KOPT-K1 (cell line): ENCODE data around the gene TTC17.

Source experiments
- H3K27ac ChIP-seq: fragments of 200-600 bp; sonication (generic); 2 replicates; pipeline ENCODE4 v1.5.1; 2016; ENCODE audit warnings: antibody characterized with exemption, mild to moderate bottlenecking, low read depth, low read length; ENCODE audit not compliant: poor library complexity, severe bottlenecking
- H3K36me3 ChIP-seq: fragments of 200-600 bp; sonication (generic); 2 replicates; pipeline ENCODE4 v1.5.1; 2017; ENCODE audit warnings: antibody characterized with exemption, mild to moderate bottlenecking, low read length, moderate library complexity; ENCODE audit not compliant: insufficient read depth
- H3K9me3 ChIP-seq: fragments of 200-600 bp; sonication (generic); 2 replicates; pipeline ENCODE4 v1.5.1; 2017; ENCODE audit warnings: antibody characterized with exemption, low read length, mild to moderate bottlenecking; ENCODE audit not compliant: insufficient read depth, poor library complexity, severe bottlenecking

TTC17 gene

GRCh38 chr11:43366677-43367076 is 8.0 kb downstream of the TTC17 start:
- no peak overlapping the region for H3K27ac ChIP-seq
- peaks cover 59% of the 10 kb centered on the region for H3K36me3 ChIP-seq
- H3K9me3 ChIP-seq = no peaks in the 10 kb centered on the region

- Histone ChIP-seq H3K9me3 (no peaks in the 10 kb centered on the region), H3K36me3 (peaks cover 57% of the 10 kb centered on the region), H3K27ac (no peak overlapping the region)
Observed at GRCh38 chr11:43367382-43368178, 8.9 kb downstream of the TTC17 start.

GRCh38 chr11:43376065-43376464 is 17.3 kb downstream of the TTC17 start:
- H3K27ac ChIP-seq = no peak overlapping the region
- H3K36me3 ChIP-seq = peaks cover 52% of the 10 kb centered on the region
- H3K9me3 ChIP-seq = no peaks in the 10 kb centered on the region

- Histone ChIP-seq H3K36me3 (peaks cover 52% of the 10 kb centered on the region), H3K9me3 (no peaks in the 10 kb centered on the region), H3K27ac (no peak overlapping the region)
Observed at GRCh38 chr11:43376594-43376993, 17.9 kb downstream of the TTC17 start.

- peaks cover 53% of the 10 kb centered on the region for H3K36me3 ChIP-seq
- H3K9me3 ChIP-seq = no peaks in the 10 kb centered on the region
- no peak overlapping the region for H3K27ac ChIP-seq
Observed at GRCh38 chr11:43377389-43377788, 18.7 kb downstream of the TTC17 start.

GRCh38 chr11:43378897-43379296 is 20.2 kb downstream of the TTC17 start:
- Histone ChIP-seq H3K27ac (no peak overlapping the region), H3K36me3 (peaks cover 54% of the 10 kb centered on the region), H3K9me3 (no peaks in the 10 kb centered on the region)

GRCh38 chr11:43381802-43382201 is 23.1 kb downstream of the TTC17 start:
- no peaks in the 10 kb centered on the region for H3K9me3 ChIP-seq
- H3K27ac ChIP-seq = no peak overlapping the region
- peaks cover 53% of the 10 kb centered on the region for H3K36me3 ChIP-seq

- Histone ChIP-seq H3K36me3 (peaks cover 58% of the 10 kb centered on the region), H3K9me3 (no peaks in the 10 kb centered on the region), H3K27ac (no peak overlapping the region)
Observed at GRCh38 chr11:43382614-43383013, 23.9 kb downstream of the TTC17 start.

GRCh38 chr11:43384393-43384792 is 25.7 kb downstream of the TTC17 start:
- H3K9me3 ChIP-seq = no peaks in the 10 kb centered on the region
- peaks cover 60% of the 10 kb centered on the region for H3K36me3 ChIP-seq
- H3K27ac ChIP-seq = no peak overlapping the region

GRCh38 chr11:43392713-43393112 is 34.0 kb downstream of the TTC17 start:
- Histone ChIP-seq H3K27ac (no peak overlapping the region), H3K36me3 (peaks cover 81% of the 10 kb centered on the region), H3K9me3 (no peaks in the 10 kb centered on the region)

- Histone ChIP-seq H3K27ac (no peak overlapping the region), H3K36me3 (peaks cover 90% of the 10 kb centered on the region)
Observed at GRCh38 chr11:43393765-43394355, 35.1 kb downstream of the TTC17 start.

GRCh38 chr11:43396617-43397016 is 37.9 kb downstream of the TTC17 start:
- Histone ChIP-seq H3K27ac (no peak overlapping the region), H3K36me3 (peaks cover 95% of the 10 kb centered on the region), H3K9me3 (no peaks in the 10 kb centered on the region)

More at GRCh38 chr11:43393765-43394355, 35.1 kb downstream of the TTC17 start:
- no peaks in the 10 kb centered on the region for H3K9me3 ChIP-seq

- no peaks in the 10 kb centered on the region for H3K9me3 ChIP-seq
- H3K27ac ChIP-seq = no peak overlapping the region
- peaks cover 94% of the 10 kb centered on the region for H3K36me3 ChIP-seq
Observed at GRCh38 chr11:43397251-43397650, 38.5 kb downstream of the TTC17 start.

- no peak overlapping the region for H3K27ac ChIP-seq
- H3K9me3 ChIP-seq = no peaks in the 10 kb centered on the region
- peaks cover 96% of the 10 kb centered on the region for H3K36me3 ChIP-seq
Observed at GRCh38 chr11:43399983-43400630, 41.4 kb downstream of the TTC17 start.

GRCh38 chr11:43401252-43401651 is 42.5 kb downstream of the TTC17 start:
- Histone ChIP-seq H3K9me3 (no peaks in the 10 kb centered on the region), H3K36me3 (peaks cover 99% of the 10 kb centered on the region), H3K27ac (no peak overlapping the region)
